Activated T-helper 1 cell treated with Interleukin-2 at 50 U/mL for 16 hours (primary cell): Measurements from ENCODE around the gene FAM43B.

Experiments
- DNase-seq: peaks from one replicate; pipeline ENCODE4 v3.0.0-alpha.2; 2020; ENCODE audit warnings: low read depth

The FAM43B gene

DNA sequence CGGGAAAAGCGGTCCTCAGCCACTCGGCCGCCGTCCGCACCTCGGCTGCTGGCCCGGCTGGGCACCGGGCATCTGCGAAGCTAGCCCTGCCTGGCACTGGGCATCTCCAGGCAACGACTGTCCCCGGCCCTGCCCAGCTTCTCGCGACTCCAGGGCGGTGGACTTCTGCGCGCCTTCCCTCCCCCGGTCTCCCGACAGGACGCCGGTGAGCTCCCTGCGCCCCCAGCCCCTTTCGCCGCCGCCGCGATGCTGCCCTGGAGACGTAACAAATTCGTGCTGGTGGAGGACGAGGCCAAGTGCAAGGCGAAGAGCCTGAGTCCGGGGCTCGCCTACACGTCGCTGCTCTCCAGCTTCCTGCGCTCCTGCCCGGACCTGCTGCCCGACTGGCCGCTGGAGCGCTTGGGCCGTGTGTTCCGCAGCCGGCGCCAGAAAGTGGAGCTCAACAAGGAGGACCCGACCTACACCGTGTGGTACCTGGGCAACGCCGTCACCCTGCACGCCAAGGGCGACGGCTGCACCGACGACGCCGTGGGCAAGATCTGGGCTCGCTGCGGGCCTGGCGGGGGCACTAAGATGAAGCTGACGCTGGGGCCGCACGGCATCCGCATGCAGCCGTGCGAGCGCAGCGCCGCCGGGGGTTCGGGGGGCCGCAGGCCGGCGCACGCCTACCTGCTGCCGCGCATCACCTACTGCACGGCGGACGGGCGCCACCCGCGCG is 514 bp downstream of the FAM43B start:
- DNase-seq: no peak

DNA sequence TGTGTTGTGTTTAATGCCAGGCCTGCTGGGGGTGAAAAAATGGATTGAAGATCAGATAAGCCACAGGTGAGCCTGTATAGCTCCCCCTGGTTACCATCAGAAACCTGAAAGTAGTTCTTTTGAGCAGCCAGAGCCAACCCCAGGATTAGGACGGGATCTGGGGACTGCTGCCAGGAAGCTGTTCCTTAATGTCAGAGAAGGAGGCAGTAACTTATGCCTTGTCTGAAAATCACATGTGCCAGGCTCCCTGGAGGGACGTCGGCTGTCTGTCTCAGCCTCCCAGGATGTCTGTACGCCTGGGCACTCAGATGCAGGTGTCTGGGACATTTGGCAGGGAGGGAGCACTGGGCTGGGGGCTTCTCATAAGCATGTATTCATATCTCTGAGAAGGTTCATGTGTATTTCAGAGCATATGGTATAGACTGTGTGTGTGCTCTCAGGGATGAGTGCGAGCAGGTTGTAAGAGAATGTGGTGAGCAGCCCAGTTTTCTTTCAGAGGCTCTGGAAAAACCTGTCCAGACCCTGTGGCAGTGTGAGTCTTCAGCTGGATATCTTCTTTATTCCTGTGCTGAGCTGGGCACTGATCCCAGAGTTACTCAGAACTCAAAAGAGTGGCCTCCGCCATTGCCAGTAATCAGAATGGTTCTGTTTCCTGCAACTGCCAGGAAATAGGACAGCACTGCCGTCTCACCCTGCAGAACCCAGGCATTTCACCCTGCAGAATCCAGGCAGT is 2.8 kb downstream of the FAM43B start:
- DNase-seq: no peak

DNA sequence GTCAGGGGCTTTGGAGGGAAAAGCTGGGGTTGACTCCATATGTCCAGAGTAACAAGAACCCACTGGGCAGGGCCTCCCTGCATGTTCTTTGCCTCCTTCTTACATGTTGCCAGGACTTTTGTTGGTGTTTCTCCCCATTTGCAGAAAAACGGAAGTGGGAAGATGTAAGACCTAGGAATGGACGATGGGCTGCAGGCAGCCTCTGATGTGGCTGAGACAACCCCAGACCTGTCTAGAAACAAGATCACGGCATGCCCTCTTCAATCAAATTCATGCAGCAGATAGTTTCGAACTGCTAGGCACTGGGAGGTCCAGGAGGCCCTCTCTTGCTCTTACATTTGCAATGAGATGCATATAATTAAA is 3.4 kb downstream of the FAM43B start:
- DNase-seq: no peak

DNA sequence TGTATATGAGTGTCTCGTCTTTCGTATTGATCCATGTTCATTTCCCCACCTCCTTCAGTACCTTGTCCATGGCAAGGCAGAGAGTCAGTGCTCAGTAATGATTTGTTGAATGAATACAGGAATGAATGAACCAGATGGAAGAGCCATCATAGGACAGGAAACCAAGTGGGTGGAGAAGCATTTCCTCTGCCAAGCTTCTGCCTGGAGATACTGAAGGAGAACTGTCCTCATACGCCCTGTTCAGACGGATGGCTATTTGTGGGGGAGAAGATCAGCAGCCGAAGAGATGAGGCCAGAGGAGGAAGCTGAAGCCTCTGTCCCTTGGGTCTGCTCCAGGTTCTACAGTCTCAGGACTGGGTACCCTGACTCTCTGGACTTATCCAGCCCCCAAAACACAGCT is 5.8 kb downstream of the FAM43B start:
- DNase-seq: no peak

DNA sequence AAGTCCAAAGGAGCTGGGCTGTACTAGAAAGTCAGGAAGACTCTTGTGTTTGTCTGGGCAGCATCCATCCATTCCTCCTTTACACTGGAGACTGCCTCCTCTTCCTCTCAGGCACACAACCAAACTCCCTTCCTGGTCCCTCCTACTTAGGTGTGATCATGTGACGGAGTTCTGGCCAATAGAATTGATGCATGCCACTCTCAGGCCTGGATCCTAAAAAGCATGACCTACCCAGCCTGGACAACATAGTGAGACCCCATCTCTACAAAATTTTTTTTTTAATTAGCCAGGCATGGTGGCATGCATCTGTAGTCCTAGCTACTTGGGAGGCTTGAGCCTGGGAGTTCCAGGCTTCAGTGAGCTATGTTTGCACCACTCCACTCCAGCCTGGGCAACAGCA is 8.6 kb downstream of the FAM43B start:
- DNase-seq: no peak

DNA sequence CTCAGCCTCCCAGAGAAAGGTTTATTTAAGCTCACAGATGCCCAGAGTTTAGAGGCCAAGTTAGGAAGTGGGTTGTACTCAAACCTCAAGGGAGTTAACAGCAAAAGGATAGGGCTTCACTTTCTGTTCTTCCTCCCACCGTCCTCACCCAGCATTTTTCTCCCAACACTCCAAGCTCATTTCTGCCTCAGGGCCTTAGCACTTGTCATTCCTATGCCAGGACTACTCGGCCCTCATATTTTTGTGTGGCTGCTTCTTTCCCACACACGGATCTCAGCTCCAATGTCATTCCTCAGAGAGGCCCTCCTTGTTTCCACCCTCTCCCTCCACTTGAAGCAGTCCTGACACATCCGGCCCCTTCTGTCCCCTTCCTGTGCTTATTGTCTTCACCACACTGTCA is 12.9 kb downstream of the FAM43B start:
- no peak for DNase-seq

DNA sequence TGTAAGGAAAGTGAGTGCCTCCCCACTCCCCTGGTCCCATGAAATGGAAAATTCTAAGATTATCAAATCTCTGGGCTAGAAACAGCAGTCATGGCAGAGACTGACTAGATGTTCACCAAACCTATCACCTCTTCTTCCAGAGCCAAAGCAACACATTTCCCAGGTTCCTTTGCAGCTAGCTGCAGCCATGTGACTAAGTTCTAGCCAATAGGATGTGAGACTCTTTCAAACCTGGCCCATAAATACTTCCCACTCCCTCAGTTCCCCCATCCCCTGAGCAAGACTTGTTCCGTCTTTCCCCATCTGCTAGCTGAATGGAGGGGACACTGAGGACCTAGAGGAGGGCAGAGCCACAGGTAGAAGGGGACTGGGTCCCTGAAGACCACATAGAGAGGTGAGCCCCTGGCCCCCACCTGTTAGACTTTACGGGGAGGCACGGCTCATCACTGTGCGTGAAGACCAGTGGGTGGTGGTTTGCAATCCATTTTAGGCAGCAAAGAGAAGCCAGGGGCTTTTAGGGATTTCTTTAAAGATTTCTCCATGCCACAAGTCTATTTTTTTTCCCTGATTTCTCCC is 17.2 kb downstream of the FAM43B start:
- DNase-seq: no peak

DNA sequence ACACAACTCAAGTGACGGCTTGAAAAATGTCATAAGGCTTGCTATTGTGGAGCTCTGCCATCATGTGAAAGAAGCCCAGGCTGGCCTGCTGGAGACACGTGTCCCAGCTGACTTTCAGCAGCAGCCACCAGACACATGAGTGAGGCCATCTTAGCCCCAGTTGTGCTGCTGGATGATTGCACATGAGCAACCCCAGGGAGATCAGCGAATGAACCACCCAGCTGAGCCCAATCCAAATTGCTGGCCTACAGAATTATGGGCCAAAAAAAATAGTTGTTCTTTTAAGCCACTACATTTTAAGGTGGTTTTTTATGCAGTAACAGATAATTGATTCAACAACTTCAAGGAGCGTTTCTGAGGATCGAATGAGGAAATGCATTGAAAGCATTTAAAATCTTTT is 19.1 kb downstream of the FAM43B start:
- no peak for DNase-seq

DNA sequence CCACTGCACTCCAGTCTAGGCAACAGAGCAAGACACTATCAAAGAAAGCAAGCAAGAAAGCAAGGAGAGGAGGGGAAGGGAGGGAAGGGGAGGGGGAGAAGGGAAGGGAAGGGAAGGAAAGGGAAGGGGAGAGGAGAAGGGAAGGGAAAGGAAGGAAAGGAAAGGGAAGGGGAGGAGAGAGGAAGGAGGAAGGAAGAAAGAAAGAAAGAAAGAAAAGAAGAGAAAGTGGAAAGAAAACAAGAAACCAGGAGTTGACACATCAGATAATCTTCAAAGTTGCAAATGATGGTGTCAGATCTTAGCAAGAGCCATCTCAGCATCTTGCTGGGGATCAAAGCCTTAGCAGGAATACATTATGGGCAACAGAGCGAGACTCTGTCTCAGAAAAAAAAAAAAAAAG is 21.6 kb downstream of the FAM43B start:
- DNase-seq: no peak

DNA sequence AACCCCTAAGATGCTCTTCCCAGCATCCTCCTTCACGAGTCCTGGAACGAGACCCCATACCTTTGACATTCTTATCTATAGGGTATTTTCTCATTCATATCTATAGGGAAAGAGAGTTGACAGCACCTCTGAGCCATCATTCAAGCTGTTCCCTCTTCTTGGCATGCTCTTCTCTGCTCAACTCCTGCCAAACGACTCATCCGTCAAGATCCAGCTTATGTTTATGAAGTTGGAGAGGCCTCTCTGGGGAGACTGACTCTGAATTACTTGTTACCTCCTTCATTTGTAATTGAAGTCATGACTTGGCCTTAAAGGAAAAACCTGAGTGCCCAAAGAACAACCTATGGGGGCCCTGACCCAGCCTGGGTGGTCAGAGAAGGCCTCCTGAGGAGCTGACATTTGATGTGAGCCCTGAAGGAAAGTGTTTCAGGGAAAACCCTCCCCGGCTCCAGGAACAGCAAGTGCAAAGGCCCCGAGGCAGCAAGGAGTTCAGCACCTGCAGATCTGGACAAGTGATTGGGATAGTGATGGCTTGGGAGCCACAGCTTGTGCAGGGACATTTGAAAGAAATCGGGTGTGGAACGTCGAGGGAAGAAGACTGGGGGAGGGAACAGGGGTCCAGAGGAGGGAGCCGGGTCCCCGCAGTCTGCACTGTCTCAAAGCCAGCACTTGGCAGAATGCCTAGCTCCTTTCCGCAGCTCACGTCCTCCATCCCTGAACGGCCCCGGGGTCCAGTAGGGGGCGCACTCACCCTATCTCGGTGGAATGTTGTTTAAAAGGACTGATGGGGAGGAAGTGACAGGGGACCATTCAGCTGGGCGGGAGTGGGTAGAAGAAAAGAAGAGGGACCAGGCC is 22.5 kb downstream of the FAM43B start:
- DNase-seq: peak; percentile 23

DNA sequence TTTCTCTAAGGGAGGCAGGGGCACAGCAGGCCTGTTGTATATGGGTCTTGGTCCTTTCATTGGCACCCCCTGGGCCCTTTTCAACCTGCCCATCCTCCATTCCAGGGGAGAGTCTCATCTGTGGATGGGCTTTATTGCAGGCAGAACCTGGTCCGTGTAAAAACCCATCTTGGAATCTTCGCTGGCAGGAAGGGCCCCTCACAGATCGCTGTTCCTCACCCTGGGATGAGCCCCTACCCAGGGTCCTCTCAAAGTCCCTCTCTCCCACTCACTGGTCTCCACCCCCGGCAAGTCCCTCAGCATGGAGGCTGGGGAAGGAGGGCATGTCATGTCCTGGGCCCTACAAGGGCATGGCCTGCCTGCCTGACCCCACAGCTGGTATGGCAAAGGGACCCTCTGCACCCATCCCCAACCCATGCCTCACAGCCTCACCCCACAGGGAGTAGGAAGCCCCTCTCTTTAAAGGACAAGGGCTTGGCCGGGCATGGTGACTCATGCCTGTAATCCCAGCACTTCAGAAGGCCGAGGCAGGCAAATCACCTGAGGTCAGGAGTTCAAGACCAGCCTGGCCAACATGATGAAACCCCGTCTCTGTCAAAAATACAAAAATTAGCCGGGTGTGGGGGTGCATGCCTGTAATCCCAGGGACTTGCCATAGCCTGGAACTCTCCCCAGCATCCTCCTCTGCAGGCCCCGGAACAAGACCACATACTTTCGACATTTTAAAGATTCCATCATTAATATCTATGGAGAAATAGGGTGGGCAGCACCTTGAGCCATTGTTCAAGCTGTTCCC is 23.4 kb downstream of the FAM43B start:
- DNase-seq: no peak

DNA sequence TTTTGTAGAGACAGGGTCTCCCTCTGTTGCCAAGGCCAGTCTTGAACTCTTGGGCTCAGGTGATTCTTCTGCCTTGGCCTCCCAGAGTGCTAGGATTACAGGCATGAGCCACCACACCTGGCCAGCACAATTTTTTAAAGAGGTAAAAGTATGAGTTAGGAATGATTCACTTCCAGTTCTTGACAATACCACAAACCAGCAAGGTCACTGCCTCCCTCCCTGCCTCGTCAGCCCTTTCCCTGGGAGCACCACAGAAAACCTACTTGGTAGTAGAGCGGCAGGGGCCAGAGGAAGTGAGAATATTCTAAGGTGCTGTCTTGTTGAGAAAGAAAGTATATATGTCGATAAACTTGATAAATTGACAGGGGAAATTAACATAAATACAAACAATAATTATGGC is 25.7 kb downstream of the FAM43B start:
- no peak for DNase-seq

DNA sequence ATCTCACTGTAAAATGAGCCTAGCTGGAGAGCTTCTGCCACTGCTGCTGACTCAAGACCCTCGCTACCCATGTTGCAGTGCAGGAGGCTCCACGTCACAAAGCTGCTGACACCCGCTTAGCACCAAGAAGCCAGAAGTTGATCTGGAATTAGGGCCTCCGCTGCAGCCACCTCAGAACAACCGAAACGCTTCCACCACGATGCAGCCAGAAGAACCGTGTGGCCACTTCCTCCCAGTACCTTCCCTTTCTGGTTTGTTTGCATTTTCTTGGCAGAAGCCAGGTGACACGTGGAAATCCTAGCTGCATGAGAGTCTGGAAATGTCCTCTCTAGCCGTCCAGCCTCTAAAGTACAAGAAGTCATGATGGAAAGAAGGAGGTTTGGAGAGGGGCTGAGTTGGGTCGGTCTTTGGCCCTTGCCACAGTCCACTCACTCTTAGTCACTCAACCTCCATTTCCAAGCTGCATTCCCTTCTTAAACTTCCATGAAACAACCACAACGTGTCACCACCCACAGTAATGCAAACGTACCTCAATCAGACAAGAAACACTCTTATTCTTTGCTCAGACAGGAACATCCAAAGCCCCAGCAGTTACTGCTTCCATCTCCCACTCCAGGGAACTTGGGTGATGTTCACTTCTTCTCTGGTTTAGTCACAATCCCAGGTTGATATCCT is 26.5 kb downstream of the FAM43B start:
- no peak for DNase-seq

DNA sequence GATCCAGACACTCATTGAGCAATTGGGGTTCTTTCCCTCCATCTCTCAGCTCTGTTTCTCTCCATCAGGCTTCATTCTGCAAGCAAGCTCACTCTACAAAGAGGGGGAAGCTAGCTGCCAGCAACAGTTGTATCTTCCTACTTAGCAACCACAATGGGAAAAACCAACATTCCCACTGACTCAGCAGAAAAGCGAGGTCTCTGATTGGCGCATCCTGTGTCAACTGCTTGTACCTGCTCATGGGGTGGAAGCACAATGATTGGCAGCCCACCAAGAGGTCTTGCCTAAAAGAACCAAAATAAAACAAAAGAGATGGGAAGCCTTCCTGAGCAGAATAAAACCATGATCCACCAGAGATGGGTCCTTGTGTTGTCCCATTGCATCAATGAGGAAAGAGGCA is 32.5 kb downstream of the FAM43B start:
- DNase-seq: no peak

DNA sequence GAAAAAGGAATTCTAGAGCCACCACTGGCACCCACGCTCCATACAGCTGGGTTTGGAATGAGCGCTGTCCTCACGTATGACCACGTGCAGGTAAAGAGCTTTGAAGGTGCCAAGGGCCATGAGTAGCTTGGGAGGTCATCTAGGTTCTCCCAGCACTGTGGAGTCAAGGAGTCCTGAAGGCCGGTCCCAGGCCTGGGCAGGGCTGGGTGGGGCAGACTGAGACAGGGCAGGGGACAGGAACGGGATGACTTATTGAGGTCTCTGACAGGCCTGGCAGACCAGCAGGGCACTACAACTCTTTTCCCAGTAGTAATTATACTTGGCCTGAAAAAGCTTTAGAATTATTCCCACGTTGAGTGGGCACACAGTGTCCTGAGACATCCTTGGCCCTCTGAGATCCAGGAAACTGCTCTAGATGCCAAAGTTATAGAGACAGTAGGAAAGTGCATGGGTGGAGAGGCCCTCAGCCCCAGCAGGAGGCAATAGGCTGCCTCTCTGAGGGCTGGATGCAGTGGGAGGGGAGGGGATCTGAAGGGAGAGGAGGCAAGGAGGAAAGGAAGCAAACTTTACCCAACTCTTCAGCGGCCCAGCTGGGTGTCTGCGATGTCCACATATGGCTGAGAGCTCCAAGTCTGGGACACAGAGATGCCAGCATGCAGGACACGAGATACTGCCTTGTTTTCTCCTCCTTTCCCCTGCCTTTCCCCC is 34.7 kb downstream of the FAM43B start:
- no peak for DNase-seq

DNA sequence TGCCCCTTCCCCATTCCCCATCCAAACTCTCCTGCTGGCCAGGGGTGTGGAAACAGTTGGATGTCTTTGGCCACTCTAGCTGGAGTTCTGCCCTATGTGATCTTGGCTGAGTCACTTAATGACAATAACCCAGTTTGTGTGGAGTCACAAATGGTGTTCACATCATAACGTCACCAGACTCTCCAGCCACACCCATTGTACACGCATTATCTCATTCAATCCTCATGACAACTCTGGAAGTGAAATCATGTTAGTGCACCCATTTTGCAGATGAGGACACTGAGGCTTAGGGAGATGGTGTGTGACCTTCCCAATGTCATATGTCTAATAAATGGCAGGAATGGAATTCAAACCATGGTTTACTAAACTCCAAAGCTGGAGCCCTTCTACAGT is 35.3 kb downstream of the FAM43B start:
- no peak for DNase-seq

DNA sequence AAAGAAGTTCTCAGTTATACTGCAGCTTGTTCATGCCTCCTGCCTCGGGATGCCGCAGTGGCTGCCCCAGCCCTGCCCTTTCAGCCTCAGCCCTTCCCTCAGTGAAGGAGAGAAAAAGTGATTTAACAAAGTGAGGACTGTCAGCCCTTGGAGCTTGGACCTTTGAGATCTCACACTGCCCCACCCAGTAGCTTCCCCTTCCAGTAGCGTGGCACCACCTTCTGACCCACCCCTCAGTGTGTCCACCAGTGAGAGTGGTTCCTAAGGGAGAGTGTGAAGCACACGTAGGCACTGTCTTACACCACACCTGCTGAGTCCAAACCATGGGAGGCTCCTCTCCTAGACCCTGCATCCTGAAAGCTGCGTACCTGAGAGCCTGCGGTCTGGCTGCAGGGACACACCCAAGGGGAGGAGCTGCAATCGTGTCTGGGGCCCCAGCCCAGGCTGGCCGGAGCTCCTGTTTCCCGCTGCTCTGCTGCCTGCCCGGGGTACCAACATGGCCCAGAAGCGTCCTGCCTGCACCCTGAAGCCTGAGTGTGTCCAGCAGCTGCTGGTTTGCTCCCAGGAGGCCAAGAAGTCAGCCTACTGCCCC is 36.4 kb downstream of the FAM43B start, which contains the start of gene CDA:
CDA (plus strand) TSS at position 464 of the 592 bp plus-strand sequence; CDS start at position 497, 33 bp downstream.
- no peak for DNase-seq

DNA sequence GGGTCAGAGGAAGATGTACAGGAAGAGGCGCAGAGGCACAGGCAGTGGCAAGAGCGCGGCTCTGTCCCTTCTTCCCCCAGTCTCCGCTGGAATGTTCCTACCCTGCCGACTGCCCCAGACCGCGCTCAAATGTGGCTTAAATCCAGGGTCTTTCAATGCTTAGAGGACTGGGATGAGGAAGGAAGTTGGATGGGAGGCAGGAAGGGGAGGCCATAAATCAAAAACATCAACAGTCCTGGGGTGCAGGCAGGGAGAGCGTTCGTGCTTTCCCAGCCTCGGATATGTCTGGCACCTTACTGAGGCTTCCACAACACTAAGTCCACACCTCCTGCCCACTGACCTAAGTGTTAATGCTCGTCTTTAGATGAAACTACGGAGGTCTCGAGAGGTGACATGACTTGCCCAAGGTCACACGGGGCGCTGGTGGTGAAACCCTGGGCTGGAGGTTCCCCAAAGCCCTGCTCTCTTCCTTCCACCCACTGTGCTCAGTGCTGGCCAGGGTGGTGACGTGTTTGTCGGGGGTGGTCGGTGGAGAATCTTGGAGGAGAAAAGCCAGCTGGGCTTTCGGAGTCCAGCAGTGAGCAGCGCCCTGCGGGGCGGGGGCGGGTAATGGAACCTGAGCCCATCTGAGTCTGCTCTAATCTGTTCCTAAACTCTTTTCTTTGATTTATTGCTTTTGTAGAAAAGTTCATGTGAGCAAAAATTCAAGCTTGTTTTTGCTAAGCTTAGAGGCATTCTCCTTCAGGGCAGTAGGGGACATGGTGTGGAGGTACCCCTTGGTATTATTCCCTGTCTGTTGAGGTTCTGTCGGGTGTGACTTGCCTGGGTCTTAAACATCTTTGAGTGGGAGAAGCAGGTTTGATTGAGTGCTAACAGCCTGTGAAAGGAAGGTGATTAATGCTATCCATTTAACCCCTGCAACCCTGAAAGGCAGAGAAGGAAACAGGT is 37.2 kb downstream of the FAM43B start:
- DNase-seq: no peak

DNA sequence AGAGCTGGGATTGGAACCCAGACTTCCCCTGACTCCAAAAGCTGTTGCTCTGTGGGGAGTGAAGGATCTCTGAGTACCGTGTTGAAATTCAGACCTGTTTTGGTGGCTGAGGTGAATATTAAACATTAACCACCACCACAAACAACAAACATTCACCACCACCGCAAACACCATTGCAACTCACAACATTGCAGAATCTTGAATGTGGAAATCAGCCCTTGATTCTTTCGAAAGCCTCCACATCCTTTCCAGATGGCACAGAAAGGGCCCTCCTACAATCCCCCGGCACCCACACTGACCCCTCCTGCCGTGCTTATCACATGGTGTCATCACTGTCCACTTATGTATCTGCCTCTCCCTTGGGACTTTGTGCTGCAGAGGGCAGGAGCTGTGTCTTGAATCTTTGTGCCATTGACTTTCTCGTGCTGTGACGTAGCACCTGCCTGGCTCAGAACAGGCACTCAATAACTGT is 38.0 kb downstream of the FAM43B start:
- DNase-seq: no peak
